Suprapubic skin (tissue), 4 donors: Measurements from ENCODE around the gene OR1I1. TPM values are rescaled to one million over a fixed set of nuclear protein-coding genes. Genes with fewer than 3 reads are reported as not detected.
A peak's percentile ranks its signal among the peaks of the same experiment; 100 is the strongest.
"Not testable (repeated sequence)": the region's sequence is repeated elsewhere in the genome, so short reads cannot be mapped to it uniquely, and the experiment has no call there.

ENCODE experiments used
- DNase-seq, 2 donors: peaks; one replicate each; pipeline ENCODE4 v3.0.0-alpha.2; 2019; ENCODE audit warnings: low spot score in 2 of 2
- H3K27ac ChIP-seq: fragments of 200-600 bp; sonication (generic); one replicate; pipeline ENCODE4 v1.5.1; 2019
- H3K27me3 ChIP-seq: fragments of 200-600 bp; sonication (generic); one replicate; pipeline ENCODE4 v1.5.1; 2019
- H3K36me3 ChIP-seq: fragments of 200-600 bp; sonication (generic); one replicate; pipeline ENCODE4 v1.5.1; 2019
- H3K4me1 ChIP-seq: fragments of 200-600 bp; sonication (generic); one replicate; pipeline ENCODE4 v1.5.1; 2019
- H3K4me3 ChIP-seq: fragments of 200-600 bp; sonication (generic); one replicate; pipeline ENCODE4 v1.5.1; 2019; ENCODE audit warnings: mild to moderate bottlenecking
- H3K9me3 ChIP-seq: fragments of 200-600 bp; sonication (generic); one replicate; pipeline ENCODE4 v1.5.1; 2019
- EP300 ChIP-seq: sonication (generic); formaldehyde crosslinking; IDR thresholded peaks from one replicate; pipeline ENCODE4 v1.6.1; 2017; ENCODE audit warnings: antibody characterized with exemption
- POLR2A ChIP-seq, 2 donors: fragments of 450-650 bp; IDR thresholded peaks; one replicate each; pipeline ENCODE4 v1.6.1; 2017; ENCODE audit warnings: antibody characterized with exemption in 2 of 2, mild to moderate bottlenecking in 2 of 2, moderate library complexity in 2 of 2
- POLR2AphosphoS5 ChIP-seq, 3 donors: sonication (generic); formaldehyde crosslinking; IDR thresholded peaks; one replicate each; pipeline ENCODE4 v1.6.1; 2017; ENCODE audit warnings: antibody characterized with exemption in 3 of 3
- WGBS: methylation state at CpG from one replicate; pipeline ENCODE4 v1.1.5; 2018; 5-methylcytosine and 5-hydroxymethylcytosine counted together
- total RNA-seq, 4 donors: library from RNA; depleted of rRNA; stranded (reverse); fragments of >200 nt; gene quantifications; one replicate each; pipeline ENCODE4 v1.1.0, GENCODE V29; 2016
- TF ChIP-seq, protein P1 (sequence below), 2 donors: fragments of 200-600 bp in 1 of 2; fragments of 450-650 bp in 1 of 2; sonication (generic) in 1 of 2; IDR thresholded peaks; one replicate each; pipeline ENCODE4 v1.5.1; 2016 to 2019; ENCODE audit warnings: antibody characterized with exemption in 2 of 2, mild to moderate bottlenecking in 1 of 2, moderate library complexity in 1 of 2

OR1I1 gene
- total RNA-seq, 4 donors from 2014 or later: not detected

DNA sequence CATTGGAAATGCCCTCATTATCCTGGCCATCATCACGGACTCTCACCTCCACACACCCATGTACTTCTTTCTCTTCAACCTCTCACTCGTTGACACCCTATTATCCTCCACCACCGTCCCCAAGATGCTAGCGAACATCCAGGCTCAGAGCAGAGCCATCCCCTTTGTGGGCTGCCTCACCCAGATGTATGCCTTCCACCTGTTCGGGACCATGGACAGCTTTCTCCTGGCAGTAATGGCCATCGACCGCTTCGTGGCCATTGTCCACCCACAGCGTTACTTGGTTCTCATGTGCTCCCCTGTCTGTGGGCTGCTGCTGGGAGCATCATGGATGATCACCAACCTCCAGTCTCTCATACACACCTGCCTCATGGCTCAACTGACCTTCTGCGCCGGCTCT, 5.2 kb downstream of the OR1I1 start:
- Histone ChIP-seq H3K27me3 (peaks cover 22% of the 10 kb centered on the region), H3K9me3 (no peaks in the 10 kb centered on the region), H3K4me3 (no peak overlapping the region), H3K27ac (no peak overlapping the region), H3K4me1 (peaks cover 2% of the 10 kb centered on the region), H3K36me3 (no peaks in the 10 kb centered on the region)
- TF ChIP-seq EP300: no peak
- TF ChIP-seq POLR2A (IDR thresholded peaks at IDR 0.05): no peak
- no peak for TF ChIP-seq POLR2AphosphoS5 (IDR thresholded peaks at IDR 0.05)
- TF ChIP-seq, protein P1, sequence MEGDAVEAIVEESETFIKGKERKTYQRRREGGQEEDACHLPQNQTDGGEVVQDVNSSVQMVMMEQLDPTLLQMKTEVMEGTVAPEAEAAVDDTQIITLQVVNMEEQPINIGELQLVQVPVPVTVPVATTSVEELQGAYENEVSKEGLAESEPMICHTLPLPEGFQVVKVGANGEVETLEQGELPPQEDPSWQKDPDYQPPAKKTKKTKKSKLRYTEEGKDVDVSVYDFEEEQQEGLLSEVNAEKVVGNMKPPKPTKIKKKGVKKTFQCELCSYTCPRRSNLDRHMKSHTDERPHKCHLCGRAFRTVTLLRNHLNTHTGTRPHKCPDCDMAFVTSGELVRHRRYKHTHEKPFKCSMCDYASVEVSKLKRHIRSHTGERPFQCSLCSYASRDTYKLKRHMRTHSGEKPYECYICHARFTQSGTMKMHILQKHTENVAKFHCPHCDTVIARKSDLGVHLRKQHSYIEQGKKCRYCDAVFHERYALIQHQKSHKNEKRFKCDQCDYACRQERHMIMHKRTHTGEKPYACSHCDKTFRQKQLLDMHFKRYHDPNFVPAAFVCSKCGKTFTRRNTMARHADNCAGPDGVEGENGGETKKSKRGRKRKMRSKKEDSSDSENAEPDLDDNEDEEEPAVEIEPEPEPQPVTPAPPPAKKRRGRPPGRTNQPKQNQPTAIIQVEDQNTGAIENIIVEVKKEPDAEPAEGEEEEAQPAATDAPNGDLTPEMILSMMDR (IDR thresholded peaks at IDR 0.05): no peak
- WGBS: 86% methylated on average over 11 of the region's 11 CpGs
- no peak for DNase-seq

GRCh38 chr19:15091918-15092753, 10.1 kb downstream of the OR1I1 start:
- H3K4me1 ChIP-seq: peaks cover 7% of the 10 kb centered on the region
- no peak for TF ChIP-seq EP300
- TF ChIP-seq, protein P1 (IDR thresholded peaks at IDR 0.05): peak; percentile 46 to 72
- no peak for TF ChIP-seq POLR2AphosphoS5 (IDR thresholded peaks at IDR 0.05)
- TF ChIP-seq POLR2A (IDR thresholded peaks at IDR 0.05): no peak
- DNase-seq: no peak
- H3K9me3 ChIP-seq: no peaks in the 10 kb centered on the region
- WGBS: 11% methylated on average over 13 of the region's 13 CpGs
- no peaks in the 10 kb centered on the region for H3K36me3 ChIP-seq
- H3K4me3 ChIP-seq: no peak overlapping the region
- no peaks in the 10 kb centered on the region for H3K27me3 ChIP-seq
- no peak overlapping the region for H3K27ac ChIP-seq

DNA sequence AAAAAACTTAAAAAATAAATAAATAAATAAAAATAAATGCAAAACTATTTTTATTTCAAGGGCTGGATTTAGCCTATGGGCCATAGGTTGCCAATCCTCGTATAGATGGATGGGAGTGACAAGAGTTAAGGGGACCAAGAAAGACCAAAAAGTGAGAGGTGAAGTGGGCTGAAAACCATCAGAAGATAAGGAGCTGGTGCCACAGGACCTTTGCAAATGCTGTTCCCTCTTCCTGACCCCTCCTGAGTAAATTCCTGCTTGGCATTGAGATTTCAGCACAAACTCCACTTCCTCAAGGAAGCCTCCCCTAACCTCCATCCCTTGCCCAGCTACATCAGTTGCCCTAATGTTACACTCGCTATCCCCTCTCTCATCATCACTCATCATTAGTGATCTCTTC, 11.0 kb downstream of the OR1I1 start:
- 86% methylated on average over 2 of the region's 2 CpGs for WGBS

DNA sequence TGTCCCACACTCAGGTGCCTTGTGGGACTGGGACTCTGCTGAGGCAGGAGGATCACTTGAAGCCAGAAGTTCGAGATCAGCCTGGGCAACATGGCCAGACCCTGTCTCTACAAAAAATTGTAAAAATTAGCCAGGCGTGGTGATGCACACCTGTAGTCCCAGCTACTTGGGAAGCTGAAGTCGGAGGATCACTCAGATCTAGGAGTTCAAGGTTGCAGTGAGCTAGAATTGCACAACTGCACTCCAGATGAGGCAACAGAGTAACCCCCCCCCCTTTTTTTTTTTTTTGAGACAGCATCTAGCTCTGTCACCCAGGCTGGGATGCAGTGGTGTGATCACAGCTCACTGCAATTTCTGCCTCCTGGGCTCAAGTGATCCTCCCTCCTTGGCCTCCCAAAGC, 14.2 kb downstream of the OR1I1 start:
- H3K4me3 ChIP-seq: no peak overlapping the region
- no peak for DNase-seq
- H3K9me3 ChIP-seq: no peaks in the 10 kb centered on the region
- no peak for TF ChIP-seq EP300
- no peak for TF ChIP-seq POLR2AphosphoS5 (IDR thresholded peaks at IDR 0.05)
- TF ChIP-seq, protein P1 (IDR thresholded peaks at IDR 0.05): no peak
- TF ChIP-seq POLR2A (IDR thresholded peaks at IDR 0.05): no peak
- H3K4me1 ChIP-seq: peaks cover 7% of the 10 kb centered on the region
- H3K27ac ChIP-seq: no peak overlapping the region
- WGBS: 77% methylated on average over 3 of the region's 3 CpGs
- no peaks in the 10 kb centered on the region for H3K27me3 ChIP-seq
- no peaks in the 10 kb centered on the region for H3K36me3 ChIP-seq

More for the DNA sequence above, 11.0 kb downstream of the OR1I1 start:
- Histone ChIP-seq H3K9me3 (no peaks in the 10 kb centered on the region), H3K4me1 (peaks cover 7% of the 10 kb centered on the region), H3K4me3 (no peak overlapping the region), H3K27me3 (no peaks in the 10 kb centered on the region), H3K27ac (no peak overlapping the region), H3K36me3 (no peaks in the 10 kb centered on the region)
- no peak for DNase-seq
- TF ChIP-seq EP300 (no peak), POLR2A (IDR thresholded peaks at IDR 0.05) (no peak), POLR2AphosphoS5 (IDR thresholded peaks at IDR 0.05) (no peak)
- TF ChIP-seq, protein P1 (IDR thresholded peaks at IDR 0.05): no peak

- not testable (repeated sequence) for H3K4me3 ChIP-seq, DNase-seq, H3K27me3 ChIP-seq, H3K27ac ChIP-seq, H3K9me3 ChIP-seq, H3K36me3 ChIP-seq, H3K4me1 ChIP-seq
- WGBS: 73% methylated on average over 6 of the region's 6 CpGs
Measured at GRCh38 chr19:15097980-15098379, 16.0 kb downstream of the OR1I1 start.
